Measurements from ENCODE around the gene LCN6. TPM values are rescaled to one million over a fixed set of nuclear protein-coding genes. Genes with fewer than 3 reads are reported as not detected.

Gene LCN6
- total RNA-seq, 1 donor from 2014 or later: not detected

DNA sequence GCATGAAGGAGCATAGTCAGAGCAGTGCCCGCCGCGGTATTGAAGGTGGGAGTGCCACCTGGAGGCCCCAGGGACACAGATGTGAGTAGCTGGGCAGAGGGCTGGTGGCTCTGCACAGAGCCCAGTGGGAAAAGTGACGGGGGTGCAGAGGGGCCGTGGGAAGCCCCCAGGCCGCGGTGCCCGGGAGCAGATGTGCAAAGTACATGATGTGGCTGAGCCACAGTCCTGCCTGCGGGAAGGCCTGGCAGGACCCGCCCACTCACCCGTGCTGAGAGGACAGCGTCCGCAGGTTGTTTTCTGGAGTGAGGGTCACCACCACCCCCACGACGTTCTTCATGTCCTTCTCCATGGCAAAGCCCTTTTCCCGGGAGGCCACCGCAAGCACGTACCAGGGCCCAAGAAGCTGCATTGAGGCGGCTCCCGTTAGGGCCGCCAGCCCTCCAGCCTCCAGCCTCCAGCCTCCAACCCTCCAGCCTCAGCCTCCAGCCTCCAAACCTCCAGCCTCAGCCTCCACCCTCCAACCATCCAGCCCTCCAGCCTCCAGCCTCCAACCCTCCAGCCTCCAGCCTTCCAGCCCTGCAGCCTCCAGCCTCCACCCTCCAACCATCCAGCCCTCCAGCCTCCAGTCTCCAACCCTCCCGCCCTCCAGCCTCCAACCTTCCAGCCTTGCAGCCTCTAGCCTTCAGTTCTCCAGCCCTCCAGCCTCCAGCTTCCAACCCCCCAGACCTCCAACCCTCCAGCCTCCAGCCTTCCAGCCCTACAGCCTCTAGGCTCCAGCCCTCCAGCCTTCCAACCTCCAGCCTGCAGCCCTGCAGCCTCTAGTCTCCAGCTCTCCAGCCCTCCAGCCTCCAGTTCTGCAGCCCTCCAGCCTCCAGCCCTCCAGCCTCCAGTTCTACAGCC, 914 bp downstream of the LCN6 start:
- no peak for DNase-seq (ENCODE audit: low read depth, low spot score)
- peaks cover 11% of the 10 kb centered on the region for H3K27me3 Mint-ChIP-seq (ENCODE audit: low read depth)
- no peak overlapping the region for H3K27ac Mint-ChIP-seq (ENCODE audit: unreplicated experiment)
- H3K36me3 Mint-ChIP-seq (ENCODE audit: low read depth): no peaks in the 10 kb centered on the region
- TF ChIP-seq, protein P1, sequence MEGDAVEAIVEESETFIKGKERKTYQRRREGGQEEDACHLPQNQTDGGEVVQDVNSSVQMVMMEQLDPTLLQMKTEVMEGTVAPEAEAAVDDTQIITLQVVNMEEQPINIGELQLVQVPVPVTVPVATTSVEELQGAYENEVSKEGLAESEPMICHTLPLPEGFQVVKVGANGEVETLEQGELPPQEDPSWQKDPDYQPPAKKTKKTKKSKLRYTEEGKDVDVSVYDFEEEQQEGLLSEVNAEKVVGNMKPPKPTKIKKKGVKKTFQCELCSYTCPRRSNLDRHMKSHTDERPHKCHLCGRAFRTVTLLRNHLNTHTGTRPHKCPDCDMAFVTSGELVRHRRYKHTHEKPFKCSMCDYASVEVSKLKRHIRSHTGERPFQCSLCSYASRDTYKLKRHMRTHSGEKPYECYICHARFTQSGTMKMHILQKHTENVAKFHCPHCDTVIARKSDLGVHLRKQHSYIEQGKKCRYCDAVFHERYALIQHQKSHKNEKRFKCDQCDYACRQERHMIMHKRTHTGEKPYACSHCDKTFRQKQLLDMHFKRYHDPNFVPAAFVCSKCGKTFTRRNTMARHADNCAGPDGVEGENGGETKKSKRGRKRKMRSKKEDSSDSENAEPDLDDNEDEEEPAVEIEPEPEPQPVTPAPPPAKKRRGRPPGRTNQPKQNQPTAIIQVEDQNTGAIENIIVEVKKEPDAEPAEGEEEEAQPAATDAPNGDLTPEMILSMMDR (conservative IDR thresholded peaks at IDR 0.05): no peak
- H3K9me3 Mint-ChIP-seq: peaks cover 4% of the 10 kb centered on the region
- no peak overlapping the region for H3K4me3 Mint-ChIP-seq
- no peaks in the 10 kb centered on the region for H3K4me1 Mint-ChIP-seq

DNA sequence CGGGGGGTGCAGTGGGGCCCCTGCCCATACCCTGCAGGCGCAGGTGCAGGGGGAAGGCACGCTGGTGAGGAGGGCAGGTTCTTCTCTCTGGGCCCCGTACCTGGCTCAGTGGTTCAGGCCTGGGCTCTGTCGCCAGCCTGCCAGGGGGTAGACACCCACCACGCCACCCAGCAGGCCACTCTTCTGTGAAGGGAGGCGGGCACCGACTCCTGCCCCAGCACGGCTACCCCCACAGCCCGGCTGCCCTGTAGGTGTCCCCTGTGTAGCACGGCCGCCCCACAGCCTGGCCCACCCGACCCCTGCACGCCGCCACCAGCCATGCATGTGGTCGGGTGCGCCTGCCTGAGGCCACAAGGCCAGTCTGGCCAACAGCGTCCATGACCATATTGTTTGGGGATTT, 1.7 kb downstream of the LCN6 start:
- H3K27ac Mint-ChIP-seq (ENCODE audit: unreplicated experiment): no peak overlapping the region
- H3K9me3 Mint-ChIP-seq: peaks cover under 1% of the 10 kb centered on the region
- H3K27me3 Mint-ChIP-seq (ENCODE audit: low read depth): peaks cover 5% of the 10 kb centered on the region
- no peaks in the 10 kb centered on the region for H3K36me3 Mint-ChIP-seq (ENCODE audit: low read depth)
- no peaks in the 10 kb centered on the region for H3K4me1 Mint-ChIP-seq
- H3K4me3 Mint-ChIP-seq: no peak overlapping the region
- TF ChIP-seq, protein P1 (conservative IDR thresholded peaks at IDR 0.05): no peak
- DNase-seq (ENCODE audit: low read depth, low spot score): no peak

GRCh38 chr9:136746155-136746490, 2.2 kb downstream of the LCN6 start:
- Mint-ChIP-seq H3K9me3 (no peaks in the 10 kb centered on the region), H3K4me1 (no peaks in the 10 kb centered on the region), H3K36me3 (ENCODE audit: low read depth) (no peaks in the 10 kb centered on the region), H3K27me3 (ENCODE audit: low read depth) (peaks cover 2% of the 10 kb centered on the region), H3K4me3 (no peak overlapping the region), H3K27ac (ENCODE audit: unreplicated experiment) (no peak overlapping the region)
- no peak for DNase-seq (ENCODE audit: low read depth, low spot score)
- TF ChIP-seq, protein P1 (conservative IDR thresholded peaks at IDR 0.05): no peak

DNA sequence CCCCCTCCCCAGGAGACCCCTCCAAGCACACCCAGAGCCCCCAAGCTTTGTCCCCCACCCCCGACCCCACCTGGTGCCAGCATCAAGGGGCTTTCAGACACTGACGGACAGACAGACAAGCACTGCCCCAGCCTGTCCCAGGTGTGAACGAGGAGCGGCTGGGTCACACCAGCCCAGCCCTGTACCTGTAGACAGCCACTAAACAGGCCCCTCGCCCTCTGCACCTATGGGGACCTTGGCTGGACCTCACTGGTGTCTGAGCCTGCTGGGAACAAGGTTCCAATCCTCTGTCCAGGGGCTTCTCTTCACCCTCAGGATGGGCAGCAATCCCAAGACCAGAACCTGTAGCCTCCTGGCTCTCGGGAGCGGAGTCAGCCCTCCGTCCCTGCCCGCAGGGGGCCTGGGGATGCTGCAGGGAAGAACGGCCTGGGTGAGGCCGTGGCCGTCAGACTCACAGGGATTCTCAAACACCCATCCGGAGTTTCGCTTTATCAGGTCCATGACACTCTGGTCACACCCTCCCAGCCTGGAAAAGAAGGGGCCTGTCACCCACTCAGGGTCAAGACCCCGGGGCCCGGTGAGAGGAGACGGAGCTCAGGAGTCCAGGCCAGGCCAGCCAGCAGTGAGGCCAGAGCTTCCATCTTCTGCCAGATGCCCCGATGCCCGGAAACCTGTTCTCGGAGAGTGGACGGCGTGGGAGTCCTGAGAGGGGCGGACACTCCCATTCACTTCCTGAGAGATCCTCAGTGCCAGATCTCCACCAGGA, 2.8 kb downstream of the LCN6 start:
- Mint-ChIP-seq H3K9me3 (no peaks in the 10 kb centered on the region), H3K36me3 (ENCODE audit: low read depth) (no peaks in the 10 kb centered on the region), H3K27me3 (ENCODE audit: low read depth) (peaks cover under 1% of the 10 kb centered on the region), H3K4me1 (no peaks in the 10 kb centered on the region), H3K4me3 (no peak overlapping the region), H3K27ac (ENCODE audit: unreplicated experiment) (no peak overlapping the region)
- TF ChIP-seq, protein P1 (conservative IDR thresholded peaks at IDR 0.05): no peak
- DNase-seq (ENCODE audit: low read depth, low spot score): no peak

DNA sequence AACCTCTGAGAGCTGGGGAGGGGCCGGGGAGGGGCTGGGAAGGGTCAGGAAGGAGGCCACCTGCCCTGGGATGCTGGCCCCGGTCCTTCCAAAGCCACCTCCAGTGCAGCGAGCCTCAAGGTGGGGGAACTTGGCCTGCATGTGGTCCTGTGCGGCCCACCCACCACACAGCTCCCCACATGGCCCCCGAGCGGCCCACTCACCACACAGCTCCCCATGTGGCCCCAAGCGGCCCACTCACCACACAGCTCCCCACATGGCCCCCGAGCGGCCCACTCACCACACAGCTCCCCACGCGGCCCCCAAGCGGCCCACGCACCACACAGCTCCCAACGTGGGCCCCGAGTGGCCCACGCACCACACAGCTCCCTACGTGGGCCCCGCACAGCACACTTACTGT, 3.6 kb downstream of the LCN6 start:
- no peak overlapping the region for H3K4me3 Mint-ChIP-seq
- H3K27me3 Mint-ChIP-seq (ENCODE audit: low read depth): no peaks in the 10 kb centered on the region
- H3K4me1 Mint-ChIP-seq: no peaks in the 10 kb centered on the region
- H3K36me3 Mint-ChIP-seq (ENCODE audit: low read depth): no peaks in the 10 kb centered on the region
- H3K27ac Mint-ChIP-seq (ENCODE audit: unreplicated experiment): no peak overlapping the region
- TF ChIP-seq, protein P1 (conservative IDR thresholded peaks at IDR 0.05): no peak
- no peak for DNase-seq (ENCODE audit: low read depth, low spot score)
- H3K9me3 Mint-ChIP-seq: no peaks in the 10 kb centered on the region

All from neural crest cell (in vitro differentiated cells).